ENCODE results near the gene DAB1.
"Not testable (repeated sequence)": the region's sequence is repeated elsewhere in the genome, so short reads cannot be mapped to it uniquely, and the experiment has no call there.

DAB1 gene

DNA sequence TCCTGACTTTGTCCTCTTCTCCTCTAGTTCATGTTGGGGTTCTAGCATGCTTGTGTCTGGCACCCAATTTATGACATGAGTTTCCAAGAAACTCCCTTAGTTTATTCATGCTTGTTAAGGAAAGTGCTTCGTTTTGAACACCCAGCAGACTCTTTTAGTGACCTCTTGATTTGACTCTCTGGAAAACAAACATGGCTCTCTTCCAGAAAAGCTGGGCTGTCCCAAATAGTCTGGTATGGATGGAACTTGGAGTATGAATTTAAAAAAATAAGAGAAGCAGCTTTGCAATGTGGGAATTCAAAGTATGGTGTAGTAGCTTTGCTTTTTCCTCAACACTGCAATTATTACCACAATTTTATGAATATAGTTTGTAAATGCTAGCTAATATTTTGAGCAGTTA is 314.6 kb downstream of the DAB1 start:
- no peak for DNase-seq

DNA sequence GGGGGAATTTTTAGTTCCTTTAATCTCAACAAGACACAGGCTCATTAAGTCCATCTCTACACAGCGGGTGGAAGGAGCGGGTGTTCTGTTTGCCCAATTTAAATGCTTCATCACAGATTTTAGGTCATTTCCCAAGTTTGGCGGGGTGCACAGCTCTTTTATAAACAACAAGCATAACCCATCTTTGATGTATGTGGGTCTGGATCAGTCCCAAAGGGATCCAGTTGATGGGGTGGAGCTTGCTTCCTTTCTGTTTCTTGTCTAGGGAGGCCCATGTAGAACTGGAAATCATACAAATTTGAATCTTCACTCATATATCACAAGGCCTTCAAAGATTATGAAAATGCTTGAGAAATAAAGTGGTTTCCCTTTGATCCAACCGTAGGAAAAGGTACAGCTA is 317.6 kb downstream of the DAB1 start:
- DNase-seq = no peak

DNA sequence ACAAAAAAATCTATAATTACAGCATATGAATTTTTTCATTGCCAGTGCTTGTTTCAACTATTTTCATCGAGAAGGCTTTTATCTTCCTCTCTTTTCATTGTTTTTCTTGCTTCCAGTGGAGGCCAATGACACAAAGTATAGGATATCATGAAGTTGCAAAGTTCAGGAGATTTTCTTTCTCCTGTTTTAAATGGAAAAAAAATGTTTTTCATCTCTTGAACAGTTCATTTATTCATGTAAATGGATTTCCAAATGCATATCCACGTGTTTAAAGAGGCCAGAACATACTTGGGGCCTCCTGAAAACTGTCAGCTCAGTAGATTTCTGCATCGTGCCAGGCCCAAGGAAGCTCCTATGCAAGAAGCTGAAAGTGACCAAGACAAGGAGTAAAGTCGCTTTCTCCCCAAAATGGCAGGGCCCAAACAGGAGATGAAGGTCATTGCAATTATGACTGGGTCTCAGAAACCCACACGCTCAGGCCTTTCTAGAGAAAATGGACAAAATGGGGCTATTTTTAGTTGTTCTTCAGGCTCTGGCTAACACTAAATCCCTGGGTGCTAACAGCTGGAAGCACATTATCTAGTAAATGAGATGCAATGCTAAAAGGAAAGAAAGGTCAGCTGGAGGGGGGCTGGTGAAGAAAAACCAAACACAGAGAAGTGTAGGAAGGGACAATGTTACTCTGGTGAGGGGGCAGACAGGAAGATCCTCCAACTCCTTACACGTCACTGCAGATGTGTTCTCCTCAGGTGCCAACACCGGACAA is 321.1 kb downstream of the DAB1 start:
- no peak for DNase-seq

DNA sequence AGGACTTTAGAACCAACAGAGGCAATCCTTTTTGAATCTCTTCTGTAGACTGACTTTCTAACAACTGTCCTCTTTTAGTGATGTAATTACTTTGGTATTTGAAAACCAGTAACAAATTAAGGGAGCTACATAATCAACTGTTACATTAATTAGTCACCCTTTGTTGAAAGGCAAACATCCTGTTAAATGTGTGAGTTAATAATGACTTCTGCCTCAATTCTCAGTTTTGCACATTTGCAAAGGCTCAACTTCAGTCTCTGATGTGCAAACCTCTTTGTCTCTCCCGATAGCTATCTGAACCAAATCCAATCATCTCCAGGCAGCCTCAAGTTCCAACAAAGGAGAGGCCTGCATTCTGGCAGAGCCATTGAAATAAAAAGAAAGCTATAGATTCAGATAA is 322.7 kb downstream of the DAB1 start:
- DNase-seq = no peak

- DNase-seq = no peak
Observed at GRCh38 chr1:57094749-57095148, 329.1 kb downstream of the DAB1 start.

GRCh38 chr1:57093122-57093521 is 330.7 kb downstream of the DAB1 start:
- DNase-seq = no peak

DNA sequence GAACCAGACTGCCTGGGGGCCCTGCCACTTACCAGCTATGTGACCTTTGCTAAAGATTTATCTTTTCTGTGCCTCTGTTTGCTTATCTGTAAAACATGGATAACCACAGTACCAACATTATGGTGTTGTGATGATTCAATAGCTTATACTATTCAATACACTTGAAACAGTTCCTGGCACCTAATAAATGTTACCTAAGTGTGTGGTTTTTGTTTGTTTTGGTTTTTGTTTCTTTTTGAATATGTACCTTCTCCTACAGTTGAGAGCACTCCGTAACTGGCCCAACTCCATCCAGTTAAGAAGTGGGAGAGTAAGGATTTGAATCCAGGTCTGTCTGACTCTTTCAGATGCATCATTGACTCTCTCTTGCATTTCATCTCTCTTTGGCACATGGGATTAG is 332.2 kb downstream of the DAB1 start:
- no peak for DNase-seq

- DNase-seq = no peak
Observed at GRCh38 chr1:57089855-57090254, 334.0 kb downstream of the DAB1 start.

- DNase-seq = no peak
Observed at GRCh38 chr1:57089221-57089620, 334.6 kb downstream of the DAB1 start.

- DNase-seq = no peak
Observed at GRCh38 chr1:57088653-57089052, 335.2 kb downstream of the DAB1 start.

DNA sequence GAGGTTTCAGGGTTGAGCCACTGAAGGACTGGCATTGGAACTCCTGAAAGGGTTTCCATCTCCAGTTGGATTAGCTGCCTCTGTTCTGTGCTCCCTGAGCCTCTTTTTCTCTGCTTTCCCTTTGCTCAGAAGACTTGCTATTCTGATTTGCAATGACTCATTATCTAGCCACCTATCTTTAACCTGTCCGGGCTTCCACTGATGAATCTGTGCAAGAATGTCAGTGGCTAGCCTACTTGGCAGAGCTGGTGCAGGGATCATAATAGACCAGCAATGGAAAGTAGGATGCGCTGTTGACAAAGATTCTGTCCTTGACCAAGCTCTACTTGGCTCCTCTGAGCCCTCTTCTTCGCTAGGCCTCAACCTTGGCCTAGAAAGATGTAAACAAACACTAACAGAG is 336.2 kb downstream of the DAB1 start:
- DNase-seq = not testable (repeated sequence)

DNA sequence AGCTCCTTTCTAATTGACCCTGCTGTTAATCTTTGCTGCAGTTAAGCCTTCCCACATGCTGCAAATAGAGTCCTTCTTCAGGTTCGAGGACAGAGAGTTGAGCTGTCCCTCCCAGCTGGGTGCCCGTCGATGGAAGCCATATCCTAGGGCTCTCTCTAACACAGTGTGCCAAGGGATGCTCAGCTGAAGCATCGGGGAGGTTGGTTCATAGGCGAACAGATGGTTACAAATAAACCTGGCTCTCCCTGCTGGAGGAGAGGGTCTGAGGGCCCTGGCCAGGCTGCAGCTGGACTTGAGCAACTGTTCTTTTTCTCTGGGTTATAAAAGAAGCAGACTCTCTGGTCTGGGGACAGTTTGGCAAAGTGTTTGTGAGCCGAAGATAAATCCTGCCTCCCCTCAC is 337.7 kb downstream of the DAB1 start:
- DNase-seq = no peak

GRCh38 chr1:57084701-57085100 is 339.2 kb downstream of the DAB1 start:
- DNase-seq = no peak

DNA sequence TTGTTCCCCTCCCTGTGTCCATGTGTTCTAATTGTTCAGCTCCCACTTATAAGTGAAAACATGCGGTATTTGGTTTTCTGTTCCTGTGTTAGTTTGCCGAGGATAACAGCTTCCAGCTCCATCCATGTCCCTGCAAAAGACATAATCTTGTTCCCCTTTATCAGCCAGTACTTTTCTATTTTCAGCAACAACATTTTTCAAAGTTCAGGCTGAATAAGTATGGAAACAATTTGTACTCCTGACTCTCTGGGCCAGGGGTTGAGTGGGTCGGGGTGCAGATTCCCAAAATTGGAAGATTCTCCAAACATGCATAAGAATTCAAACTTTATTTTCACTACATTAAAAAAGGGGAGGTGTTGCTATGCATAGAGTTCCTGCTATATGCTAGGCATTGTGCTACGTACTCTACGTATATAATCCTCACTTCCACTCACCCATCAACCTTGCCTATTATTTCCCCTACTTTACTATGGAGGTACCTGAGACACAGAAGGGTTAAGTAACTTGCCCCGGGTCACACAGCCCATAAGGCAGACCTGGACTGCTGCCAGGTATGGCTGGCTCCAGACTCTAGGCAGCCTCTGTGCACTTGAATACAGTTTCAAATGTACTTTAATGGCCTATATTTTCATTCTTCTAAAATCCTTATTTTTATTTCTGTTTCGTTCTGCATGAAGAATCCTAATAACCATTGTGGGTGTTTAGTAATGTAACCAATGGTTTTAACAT is 341.0 kb downstream of the DAB1 start:
- DNase-seq = no peak

- DNase-seq = no peak
Observed at GRCh38 chr1:57079454-57080157, 344.3 kb downstream of the DAB1 start.

DNA sequence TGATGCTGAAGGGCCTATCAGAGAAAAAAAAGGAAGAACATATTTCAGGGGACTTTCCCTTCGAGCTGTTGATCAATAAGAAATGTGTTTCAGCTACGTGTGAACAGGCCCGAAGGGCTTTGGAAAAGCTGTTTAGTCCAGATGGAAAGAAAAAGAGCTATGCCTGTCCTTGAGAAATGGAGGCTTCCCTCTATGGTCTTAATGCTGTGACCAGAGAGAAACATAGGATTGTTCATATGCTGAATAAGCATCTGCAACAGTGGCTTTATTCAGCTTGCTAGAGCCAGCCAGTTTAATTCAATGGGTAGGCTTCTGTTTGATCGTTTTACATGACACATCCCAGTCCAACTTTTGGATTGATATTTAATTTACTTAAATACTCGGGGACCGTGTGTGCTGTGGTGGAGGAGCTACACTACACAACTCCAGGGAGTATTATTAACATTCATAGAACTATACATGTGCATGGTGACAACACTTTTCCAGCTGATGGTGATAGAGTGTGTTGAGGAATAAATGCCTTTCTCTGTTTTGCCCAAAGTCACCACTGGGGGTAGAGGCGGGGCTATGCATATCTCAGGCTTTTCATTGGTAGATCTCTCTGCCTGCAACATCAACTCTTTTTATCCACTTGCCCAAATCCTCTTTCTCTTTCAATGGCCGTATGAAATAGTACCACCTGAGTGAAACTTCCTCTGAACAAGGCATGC is 351.3 kb downstream of the DAB1 start:
- no peak for DNase-seq

GRCh38 chr1:57067863-57068262 is 356.0 kb downstream of the DAB1 start:
- DNase-seq = no peak

- DNase-seq = no peak
Observed at GRCh38 chr1:57066980-57067610, 356.8 kb downstream of the DAB1 start.

DNA sequence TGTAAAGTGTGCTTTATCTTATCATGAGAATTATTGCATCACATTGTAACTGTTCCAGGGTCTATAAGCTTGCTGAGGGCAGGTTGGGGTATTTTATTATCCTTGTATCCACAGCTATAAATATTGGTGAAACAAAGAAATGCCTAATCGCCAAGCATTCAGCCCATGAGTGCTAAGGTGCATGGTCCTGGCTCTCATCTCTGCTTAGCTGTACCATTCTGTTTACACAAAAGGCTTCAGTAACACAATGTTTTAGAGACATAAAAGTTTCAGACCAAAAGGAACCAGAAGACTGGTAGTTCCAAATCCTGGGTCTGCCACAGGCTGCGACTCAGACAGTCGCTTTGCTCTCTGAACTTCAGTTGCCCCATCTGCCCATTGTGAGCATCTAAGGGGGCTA is 358.4 kb downstream of the DAB1 start:
- no peak for DNase-seq

DNA sequence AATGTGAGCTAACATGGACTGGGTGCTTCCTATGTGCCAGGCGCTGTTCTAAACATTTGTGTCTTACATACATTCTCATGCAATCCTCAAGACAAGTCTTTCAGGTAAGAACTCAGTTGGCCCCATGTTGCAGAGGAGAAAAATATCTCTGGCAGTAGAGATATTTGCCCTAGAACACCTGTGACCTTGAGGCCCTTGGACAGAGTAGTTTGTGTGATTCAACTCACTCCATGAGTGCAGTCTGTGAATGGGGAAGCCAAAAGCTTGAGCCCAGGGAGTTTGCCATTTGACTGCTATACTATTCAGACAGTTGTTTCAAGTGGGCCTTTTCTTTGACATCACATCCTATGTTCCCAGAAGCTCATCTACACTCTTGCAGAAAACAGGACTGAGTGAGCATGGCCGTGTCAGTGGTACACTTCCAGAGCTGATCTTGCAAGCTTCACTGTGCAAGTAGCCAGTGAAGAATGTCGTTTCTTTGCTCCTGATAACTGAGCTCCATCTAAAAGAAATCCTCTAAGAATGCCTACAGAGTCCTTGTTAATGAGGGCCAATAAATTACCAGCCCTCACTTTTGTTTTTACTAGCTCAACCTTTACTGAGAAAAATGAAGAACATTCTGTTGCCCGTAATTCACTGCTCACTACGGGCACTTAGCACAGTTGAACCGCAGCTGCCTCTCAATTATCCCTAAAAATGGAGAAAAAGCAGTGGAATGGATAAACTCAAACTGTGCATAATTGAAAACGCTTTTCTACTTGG is 359.3 kb downstream of the DAB1 start:
- no peak for DNase-seq

DNA sequence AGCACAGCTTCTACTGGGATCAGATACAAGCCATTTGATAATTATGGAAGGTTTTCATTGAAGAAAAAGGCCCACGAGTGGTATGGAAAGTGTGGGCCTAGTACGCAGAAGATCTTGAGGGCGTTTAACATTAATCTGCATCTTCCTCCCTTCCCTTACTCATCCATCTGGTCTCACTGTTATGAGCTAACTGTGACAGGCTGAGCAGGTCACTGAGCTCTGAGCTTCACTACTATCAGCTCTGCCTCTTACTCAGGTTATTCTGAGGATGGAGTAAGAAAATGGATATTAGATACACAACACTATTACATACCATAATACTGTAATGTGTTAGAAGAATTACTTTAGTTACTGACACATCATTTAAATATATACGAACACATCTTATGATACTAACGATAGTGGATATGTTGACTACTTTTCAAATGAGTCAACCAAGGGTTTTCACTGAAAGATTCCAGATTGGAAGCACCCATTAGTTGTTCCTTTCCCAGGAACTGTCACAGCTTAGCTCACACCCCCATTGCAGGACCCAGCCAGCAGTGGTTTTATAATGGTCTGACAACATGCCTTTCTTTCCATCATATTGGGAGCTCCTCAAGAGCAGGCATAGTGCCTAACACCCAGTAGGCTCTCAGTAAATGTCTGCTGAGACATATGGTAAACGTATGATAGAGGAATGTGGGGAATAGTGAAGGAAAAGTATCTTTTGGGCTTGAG is 360.3 kb downstream of the DAB1 start:
- no peak for DNase-seq

Measured in amniotic stem cell (primary cell).